Stimulated activated CD8-positive, alpha-beta memory T cell treated with anti-CD3 and anti-CD28 coated beads, Interleukin-15, amount 100 ng/mL, for 1 hour (primary cell): ENCODE measurements around the gene ID2.
A peak's percentile ranks its signal among the peaks of the same experiment; 100 is the strongest.

Source experiments
- DNase-seq: peaks from one replicate; pipeline ENCODE4 v3.0.0-alpha.2; 2020; ENCODE audit warnings: low read depth

ID2 gene, protein sequence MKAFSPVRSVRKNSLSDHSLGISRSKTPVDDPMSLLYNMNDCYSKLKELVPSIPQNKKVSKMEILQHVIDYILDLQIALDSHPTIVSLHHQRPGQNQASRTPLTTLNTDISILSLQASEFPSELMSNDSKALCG

GRCh38 chr2:8681786-8682692 lies at the start of gene ID2:
Gene ID2, plus strand, starts transcription at chr2:8682056. Its CDS starts 110 bp downstream, at chr2:8682166.
- peak; percentile 95 for DNase-seq

- DNase-seq, result no peak
Measured at GRCh38 chr2:8632755-8633154, 49.1 kb upstream of the ID2 start.

DNA sequence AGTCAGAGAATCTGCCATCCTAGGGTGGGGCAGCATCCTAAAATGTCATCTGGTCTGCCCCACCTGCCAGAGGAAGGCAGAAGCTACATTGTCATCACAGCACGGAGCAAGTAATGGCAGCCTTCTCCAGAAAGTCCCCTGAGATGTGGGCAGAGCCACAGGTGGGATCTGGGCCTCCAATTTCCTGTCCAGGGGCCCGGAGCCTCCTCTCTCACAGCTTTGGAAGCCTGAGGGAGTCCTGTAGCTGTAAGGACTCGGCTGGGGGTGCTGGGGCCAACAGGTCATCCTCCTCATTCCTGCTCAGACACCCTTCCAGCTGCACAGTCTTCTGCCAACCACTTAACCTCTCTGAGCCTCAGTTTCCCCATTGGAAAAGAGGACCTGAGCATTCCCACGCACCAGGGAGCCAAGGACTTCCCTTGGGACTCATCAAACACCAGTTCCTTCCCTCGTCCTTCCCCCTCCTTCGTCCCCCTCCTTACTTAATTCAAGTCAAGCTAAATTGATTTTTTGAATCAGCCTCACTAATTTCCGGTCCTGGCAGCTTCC lies 48.6 kb upstream of the ID2 start:
- DNase-seq, result no peak

DNA sequence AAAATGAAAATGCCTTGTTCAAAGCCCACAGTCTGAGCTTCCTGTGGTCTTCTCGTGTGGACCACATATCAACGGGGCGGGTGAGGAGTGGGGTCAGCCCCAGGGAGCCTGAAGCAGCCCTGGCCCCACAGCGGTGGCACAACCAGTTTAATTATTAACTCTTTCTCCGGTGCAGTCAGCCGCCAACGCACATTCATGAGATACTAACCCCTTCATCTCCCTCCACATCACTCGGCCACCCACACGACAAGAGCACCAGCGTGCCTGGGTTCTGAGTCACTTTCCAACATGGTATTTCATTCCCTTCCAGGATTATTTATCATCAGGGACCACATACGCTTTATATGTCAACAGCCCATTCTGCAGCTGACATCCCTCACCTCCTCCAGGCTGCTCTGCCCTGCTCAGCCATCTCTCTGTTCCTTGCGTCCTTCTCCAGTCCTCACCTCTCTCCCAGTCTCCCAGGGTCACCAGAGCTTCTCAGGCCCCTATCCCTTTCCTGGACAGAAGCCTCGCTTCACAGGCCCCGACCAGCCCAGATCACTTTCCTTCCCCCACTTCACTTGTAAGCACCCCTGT lies 48.0 kb upstream of the ID2 start:
- no peak for DNase-seq

- no peak for DNase-seq
Measured at GRCh38 chr2:8634466-8635172, 47.2 kb upstream of the ID2 start.

DNA sequence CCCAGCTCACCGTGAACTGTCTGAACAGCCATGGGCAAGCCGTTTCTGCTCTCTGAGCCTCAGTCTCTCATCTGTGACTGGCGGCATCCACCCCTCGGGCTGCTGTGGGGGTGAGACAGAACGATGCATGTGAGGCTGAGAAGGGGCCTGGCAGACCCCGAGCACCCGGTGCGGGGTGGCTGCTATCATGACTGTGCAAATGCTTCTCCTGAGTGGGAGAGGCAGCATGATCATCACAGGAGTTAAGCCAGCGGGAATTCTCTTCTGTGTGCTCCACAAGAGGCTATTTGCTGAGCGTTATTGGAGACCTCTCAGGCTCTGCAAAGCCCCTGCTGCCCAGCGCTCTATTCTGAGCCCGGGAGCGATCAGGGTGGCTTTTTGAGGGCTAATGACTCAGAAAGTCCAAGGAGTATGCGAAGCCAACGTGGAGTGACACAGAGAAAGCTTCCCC lies 45.8 kb upstream of the ID2 start:
- DNase-seq, result no peak

GRCh38 chr2:8636721-8637636 lies 44.9 kb upstream of the ID2 start:
- no peak for DNase-seq

GRCh38 chr2:8638327-8638726 lies 43.5 kb upstream of the ID2 start:
- DNase-seq, result no peak

- DNase-seq, result no peak
Measured at GRCh38 chr2:8639122-8639635, 42.7 kb upstream of the ID2 start.

DNA sequence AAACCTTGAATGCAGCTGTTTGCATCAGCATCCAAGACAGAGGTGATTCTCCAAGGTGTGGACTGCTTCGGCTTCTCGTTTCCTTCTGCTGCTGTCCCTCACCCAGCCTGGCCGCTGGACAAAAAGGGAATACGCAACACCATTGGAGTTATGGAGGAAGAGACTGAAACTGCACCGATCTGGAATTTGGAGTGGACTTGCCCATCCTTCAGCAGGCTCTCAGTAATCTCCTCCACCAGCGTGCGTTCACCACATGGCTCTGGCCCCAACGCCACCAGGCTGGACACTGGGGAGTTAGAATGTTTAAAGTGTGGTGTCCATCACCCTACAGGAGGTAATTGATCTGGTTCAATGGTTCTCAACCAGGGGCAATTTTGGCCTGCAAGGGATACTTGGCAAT lies 41.4 kb upstream of the ID2 start:
- no peak for DNase-seq

DNA sequence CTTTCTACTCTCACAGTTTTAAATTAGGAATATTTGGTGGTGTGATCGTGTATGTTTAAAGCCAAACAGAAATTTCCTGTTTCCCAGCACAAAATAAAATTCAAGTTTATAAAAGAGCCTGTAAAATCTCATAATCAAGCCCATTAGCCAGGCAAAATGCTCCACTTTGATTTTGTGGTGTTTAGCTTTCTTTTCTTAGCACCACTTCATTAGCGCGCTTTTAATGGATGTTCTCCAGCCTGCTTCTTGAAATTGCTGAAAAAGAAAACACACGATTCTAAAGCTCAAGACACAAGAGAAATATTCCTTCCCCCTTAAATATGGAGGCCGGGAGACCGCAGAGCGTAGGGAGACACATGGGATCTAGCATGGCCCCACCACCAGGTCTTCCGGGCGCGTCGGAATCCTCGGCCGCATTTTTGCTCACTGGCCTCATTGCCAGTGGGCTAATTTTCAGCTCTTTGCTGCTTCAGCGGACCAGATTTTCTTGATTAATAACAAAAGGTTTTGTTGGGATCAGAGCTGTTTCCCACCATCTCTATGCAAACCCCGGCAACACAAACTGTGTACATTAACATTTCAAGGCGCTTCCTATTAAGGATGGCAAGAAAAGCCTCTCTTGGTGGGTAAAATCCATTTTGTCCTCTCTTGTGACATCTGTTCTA lies 40.4 kb upstream of the ID2 start:
- no peak for DNase-seq

DNA sequence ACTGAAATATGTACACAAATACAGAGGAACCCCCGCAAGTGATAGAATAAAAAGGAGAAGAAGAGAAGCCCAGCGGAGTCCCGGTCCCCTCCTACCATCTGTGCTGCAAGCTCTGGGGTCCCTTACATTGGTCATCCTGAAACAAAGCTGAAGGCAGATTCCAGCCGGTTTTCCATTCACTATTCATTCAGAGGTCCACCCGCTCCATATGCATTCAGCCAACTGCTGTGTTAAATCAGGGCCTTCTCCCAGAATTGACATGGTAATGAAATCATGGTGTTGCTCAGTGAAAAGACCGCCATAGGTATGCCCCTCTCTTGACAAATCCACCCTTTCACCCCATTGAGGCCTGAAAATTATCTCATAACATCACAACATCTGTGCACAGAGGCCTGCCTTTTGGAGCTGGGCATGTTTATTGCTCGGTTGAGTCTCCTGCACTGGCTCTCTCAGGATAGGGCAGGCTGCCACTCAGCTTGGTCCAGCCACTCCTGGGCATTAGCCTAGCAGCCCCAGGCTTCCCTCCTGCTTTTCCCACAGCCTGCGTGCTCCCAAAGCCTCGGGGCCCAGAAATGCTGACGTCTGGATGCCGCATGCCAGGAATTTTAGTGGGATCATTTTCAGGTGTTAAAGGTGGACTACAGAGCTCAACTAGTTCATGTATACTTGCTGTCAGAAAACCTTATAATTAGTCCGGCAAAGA lies 39.3 kb upstream of the ID2 start:
- no peak for DNase-seq

GRCh38 chr2:8643250-8643995 lies 38.4 kb upstream of the ID2 start:
- DNase-seq, result no peak

DNA sequence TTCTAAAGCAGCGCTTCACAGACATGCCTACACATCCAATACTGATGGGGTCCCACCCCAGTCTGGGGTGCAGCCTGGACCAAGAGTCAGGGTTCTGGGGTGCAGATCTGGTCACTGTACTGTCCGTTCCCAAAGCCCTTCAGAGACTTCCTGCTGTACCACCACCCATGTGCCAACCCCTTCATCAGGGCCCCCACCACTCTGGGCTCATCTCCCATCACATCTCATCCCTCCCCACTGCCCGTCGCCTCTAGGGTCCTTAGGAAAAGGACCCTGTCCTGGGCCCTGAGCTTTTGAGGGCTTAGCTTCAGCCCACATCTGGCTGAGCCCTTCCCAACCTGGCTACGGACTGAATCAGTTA lies 37.9 kb upstream of the ID2 start:
- no peak for DNase-seq

- no peak for DNase-seq
Measured at GRCh38 chr2:8644605-8645175, 37.2 kb upstream of the ID2 start.

DNA sequence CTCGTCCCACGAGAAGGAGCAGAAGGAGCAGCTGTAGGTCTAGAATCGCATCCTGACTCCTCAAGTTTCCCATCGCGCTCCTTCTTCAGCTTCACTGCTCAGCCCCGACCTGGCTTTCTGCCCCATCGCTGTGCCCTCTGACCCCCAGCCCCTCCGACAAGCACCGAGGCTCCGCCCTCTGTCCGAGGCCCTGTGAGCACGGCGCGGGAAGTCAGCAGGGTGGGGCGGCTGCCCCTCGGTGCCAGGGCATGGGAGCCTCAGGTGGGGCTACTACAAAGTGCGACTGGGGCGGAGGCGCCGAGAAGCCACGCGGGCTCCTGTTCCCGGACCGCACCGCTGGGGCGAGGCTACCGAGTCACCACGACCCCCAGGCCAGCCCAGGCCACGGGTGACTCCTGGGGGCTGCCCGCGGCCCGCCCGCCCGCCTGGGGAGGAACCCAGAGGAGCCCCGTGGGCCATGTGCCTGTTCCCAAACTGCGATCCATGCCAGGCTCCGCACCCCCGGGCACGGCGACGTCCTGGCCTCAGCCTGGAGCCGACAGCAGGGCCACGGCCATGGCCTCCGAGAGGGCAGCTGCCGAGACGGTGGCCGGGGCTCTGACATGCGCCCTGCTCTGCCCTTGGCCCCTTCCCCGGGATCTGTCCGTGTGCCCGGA lies 36.6 kb upstream of the ID2 start:
- no peak for DNase-seq

DNA sequence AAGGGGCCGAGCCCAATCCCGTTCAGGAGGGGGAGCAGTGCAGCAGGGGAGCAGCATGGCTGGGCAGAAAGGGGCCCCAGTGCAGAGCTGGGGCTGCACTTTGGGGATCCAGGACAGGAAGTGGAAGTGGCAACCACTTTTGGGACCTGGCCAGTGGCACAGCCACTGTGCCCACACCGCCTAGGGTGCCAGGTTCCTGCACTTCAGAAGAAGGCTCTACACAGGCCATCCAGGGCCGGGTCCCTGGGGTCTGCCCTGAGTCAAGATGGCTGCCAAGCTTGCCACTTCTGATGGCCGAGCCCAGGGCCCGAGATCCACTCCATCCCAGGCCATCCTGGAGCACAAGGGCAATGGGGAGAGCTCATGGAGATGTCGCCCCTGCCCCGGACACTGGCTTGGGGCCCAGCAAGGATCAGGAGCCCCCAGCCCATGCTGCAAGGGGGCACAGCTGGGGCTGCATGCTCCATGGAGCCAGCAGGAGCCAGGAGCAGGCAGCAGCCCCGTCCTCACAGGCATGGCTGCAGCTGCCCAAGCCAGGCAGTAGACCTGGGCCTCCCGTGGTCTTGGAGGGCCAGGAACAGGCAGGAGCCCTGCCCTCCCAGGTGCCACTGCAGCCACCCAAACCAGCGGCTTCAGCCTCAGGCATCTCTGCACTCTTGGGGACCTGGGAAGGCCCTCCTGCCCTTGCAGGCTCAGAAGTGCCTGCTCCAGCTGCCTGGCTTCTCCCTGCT lies 35.0 kb upstream of the ID2 start:
- no peak for DNase-seq

DNA sequence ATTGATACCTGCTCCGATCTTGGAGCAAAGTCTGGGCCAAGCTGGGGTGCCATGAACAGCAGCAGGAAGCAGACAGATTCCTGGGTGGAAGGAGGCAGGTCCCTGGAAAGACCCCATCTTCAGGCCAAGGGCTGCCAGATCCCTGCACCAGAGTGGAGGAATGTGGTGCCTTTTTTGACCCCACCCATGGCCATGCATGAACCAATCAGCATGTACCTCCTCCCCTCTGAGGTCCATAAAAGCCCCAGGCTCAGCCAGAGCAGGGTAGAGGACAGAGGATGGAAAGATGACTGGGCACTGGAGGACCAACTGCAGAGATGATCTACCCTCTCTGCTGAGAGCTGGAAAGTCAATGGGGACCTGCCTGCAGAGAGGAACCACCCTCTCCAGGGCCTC lies 34.4 kb upstream of the ID2 start:
- DNase-seq, result no peak
